ENCODE measurements around the gene NEMP1.

The NEMP1 gene

DNA sequence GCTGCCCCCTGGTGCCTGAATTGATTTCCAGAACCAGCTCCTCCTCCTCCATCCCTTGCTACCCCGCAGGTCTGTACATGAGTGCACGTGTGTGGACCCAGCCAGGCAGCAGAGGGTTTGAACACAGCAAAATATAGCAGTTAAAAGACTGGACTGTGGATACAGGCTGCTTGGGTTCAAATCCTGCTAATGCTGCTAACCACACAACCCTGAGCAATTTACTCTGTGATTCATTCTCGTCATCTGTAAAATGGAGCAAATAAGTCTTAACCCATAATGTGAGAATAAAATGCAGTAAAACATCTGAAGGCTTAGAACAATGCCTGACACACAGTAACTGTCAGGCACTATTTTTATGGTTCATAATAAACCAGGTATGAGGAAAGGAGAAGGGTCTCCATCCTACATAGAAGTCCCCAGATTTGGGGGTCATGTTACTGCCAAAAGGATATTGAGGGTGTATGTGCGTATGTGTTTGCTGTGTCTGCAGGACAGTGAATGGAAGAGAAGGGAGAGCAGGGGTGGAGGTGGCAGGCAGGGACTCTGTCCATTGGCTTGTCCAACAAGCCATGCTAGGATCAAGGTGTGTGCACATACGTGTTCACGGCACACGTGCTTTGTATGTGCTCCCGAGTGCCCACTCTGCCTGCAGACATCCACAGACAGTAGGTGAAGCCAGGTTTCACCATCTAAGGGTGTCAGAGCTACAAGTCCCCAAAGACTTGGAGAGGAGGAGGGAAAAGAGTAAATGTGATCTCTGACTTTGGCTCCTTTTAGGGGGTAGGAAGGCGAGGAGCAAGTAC, 34.1 kb upstream of the NEMP1 start:
- Mint-ChIP-seq H3K9me3 (no peaks in the 10 kb centered on the region), H3K27me3 (peaks cover 5% of the 10 kb centered on the region), H3K4me1 (ENCODE audit: low read depth) (peaks cover 61% of the 10 kb centered on the region), H3K36me3 (ENCODE audit: low read depth) (peaks cover 38% of the 10 kb centered on the region), H3K4me3 (peak overlapping the region; percentile 98), H3K27ac (peak overlapping the region; percentile 95)
- intact Hi-C loops (cut with micrococcal nuclease) = loop anchor here (1.0 to 5.0 kb wide), 3 partner anchors 19 to 105 kb away; partner anchors contain the start of gene ZBTB39

GRCh38 chr12:57111031-57111734, 32.6 kb upstream of the NEMP1 start, which contains the start of gene STAT6:
STAT6 (minus strand) TSS chr12:57111362; CDS start chr12:57108278, 3,084 bp downstream.
- Mint-ChIP-seq H3K36me3 (ENCODE audit: low read depth) (peaks cover 53% of the 10 kb centered on the region), H3K9me3 (no peaks in the 10 kb centered on the region), H3K27me3 (peaks cover 1% of the 10 kb centered on the region)

DNA sequence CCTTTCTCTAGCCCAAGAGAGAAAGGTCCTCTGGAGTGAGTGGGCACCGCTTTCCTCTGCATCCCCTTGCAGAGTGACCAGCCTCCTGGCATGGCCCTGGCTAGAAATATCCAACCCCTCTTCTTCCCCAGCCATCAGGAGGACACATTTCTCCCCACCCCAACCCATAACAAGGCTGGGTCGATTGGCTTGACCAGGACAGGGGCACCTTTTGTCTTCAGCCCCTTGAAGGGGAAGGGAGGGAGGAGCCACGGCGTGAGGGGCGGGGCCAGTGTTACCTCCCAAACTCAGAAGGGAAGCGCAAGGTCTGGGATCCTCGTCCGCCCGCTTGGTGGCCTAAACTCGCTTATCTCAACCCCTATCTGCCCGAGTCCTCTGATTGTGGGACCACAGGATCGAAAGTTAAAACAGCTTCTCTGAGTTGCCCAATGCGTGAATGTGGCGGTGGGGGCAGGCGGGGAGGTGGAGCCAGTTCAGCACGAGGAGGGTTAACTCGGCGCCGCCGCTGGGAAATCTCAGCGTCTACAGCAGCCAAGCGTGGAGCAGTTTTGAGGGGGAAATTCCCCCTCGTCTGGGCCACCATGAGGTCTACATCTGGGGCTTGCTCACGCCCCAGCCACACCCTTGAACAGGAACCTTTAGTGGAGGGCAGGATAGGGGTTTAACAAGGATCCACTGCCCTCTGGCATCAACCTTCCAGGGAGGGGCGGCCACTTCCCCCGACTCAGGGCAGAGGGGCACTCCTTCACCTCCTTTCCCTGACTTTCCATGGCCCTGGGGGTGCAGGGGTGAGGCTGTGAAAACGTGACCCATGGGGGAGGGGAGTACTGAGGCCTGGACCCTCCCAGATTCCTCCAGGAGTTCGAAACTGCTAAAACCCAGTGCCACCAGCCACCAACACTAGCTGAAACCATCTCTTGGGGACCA, 31.8 kb upstream of the NEMP1 start:
- Mint-ChIP-seq H3K9me3 (no peaks in the 10 kb centered on the region), H3K4me1 (ENCODE audit: low read depth) (peaks cover 69% of the 10 kb centered on the region), H3K36me3 (ENCODE audit: low read depth) (peaks cover 61% of the 10 kb centered on the region), H3K4me3 (peak overlapping the region; percentile 98), H3K27me3 (no peaks in the 10 kb centered on the region), H3K27ac (peak overlapping the region; percentile 95)
- intact Hi-C loops (cut with micrococcal nuclease) = loop anchor here (1.0 to 5.0 kb wide), 2 partner anchors 22 to 103 kb away; partner anchors contain the start of gene ZBTB39

More at GRCh38 chr12:57111031-57111734, 32.6 kb upstream of the NEMP1 start, which contains the start of gene STAT6:
- Mint-ChIP-seq H3K4me3 (peak within 1 kb of the TSS; percentile 98), H3K27ac (peak within 1 kb of the TSS; percentile 95), H3K4me1 (ENCODE audit: low read depth) (peaks cover 65% of the 10 kb centered on the region)
- intact Hi-C loops (cut with micrococcal nuclease) = loop anchor here (1.0 to 5.0 kb wide), 2 partner anchors 23 to 104 kb away; partner anchors contain the start of gene ZBTB39

GRCh38 chr12:57109207-57110103, 30.9 kb upstream of the NEMP1 start:
- intact Hi-C loops (cut with micrococcal nuclease) = loop anchor here (5.0 kb wide), 1 partner anchor 102 kb away; the partner anchor contains the start of gene ZBTB39

DNA sequence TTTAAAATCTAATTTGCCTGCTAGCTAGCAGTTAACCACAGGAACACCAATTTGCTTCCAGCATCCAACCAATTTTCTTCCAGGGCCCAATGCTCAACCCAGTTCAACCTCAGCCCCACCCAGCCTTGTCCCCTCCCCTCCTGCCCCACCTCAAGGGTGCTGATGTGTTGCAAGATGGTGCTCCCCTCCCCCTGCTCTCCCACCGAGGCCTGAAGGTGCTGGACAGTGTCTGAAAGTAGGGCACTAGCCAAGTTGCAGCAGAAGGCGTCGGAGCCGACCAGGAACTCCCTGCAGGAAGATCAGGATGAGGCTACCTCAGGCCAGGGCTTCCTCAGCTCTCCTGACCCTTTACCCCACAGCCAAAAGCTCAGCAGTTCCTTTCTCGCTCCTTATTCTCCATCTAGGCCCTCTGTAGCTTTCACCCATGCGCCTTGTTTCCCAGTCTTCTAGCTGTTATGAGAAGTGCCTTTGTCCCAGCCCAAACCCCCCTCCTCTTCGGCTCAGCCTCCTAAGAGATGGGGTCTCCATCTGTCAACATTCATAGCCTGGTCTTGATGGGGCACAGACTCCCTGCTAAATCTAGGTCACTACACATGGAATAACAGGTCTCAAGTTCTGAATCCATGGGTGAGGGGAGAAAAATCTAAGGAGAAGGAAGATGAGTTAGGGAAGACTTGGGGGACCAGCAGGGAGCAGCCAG, 29.0 kb upstream of the NEMP1 start:
- peaks cover 88% of the 10 kb centered on the region for H3K36me3 Mint-ChIP-seq (ENCODE audit: low read depth)
- intact Hi-C loops (cut with micrococcal nuclease) = no loop called here
- peaks cover 82% of the 10 kb centered on the region for H3K4me1 Mint-ChIP-seq (ENCODE audit: low read depth)
- no peaks in the 10 kb centered on the region for H3K27me3 Mint-ChIP-seq
- no peaks in the 10 kb centered on the region for H3K9me3 Mint-ChIP-seq
- no peak overlapping the region for H3K4me3 Mint-ChIP-seq
- peak overlapping the region; percentile 8 for H3K27ac Mint-ChIP-seq

More at GRCh38 chr12:57109207-57110103, 30.9 kb upstream of the NEMP1 start:
- H3K27ac Mint-ChIP-seq = peak overlapping the region; percentile 95
- H3K36me3 Mint-ChIP-seq (ENCODE audit: low read depth) = peaks cover 70% of the 10 kb centered on the region
- no peaks in the 10 kb centered on the region for H3K9me3 Mint-ChIP-seq
- peaks cover 78% of the 10 kb centered on the region for H3K4me1 Mint-ChIP-seq (ENCODE audit: low read depth)
- no peaks in the 10 kb centered on the region for H3K27me3 Mint-ChIP-seq
- peak overlapping the region; percentile 98 for H3K4me3 Mint-ChIP-seq

DNA sequence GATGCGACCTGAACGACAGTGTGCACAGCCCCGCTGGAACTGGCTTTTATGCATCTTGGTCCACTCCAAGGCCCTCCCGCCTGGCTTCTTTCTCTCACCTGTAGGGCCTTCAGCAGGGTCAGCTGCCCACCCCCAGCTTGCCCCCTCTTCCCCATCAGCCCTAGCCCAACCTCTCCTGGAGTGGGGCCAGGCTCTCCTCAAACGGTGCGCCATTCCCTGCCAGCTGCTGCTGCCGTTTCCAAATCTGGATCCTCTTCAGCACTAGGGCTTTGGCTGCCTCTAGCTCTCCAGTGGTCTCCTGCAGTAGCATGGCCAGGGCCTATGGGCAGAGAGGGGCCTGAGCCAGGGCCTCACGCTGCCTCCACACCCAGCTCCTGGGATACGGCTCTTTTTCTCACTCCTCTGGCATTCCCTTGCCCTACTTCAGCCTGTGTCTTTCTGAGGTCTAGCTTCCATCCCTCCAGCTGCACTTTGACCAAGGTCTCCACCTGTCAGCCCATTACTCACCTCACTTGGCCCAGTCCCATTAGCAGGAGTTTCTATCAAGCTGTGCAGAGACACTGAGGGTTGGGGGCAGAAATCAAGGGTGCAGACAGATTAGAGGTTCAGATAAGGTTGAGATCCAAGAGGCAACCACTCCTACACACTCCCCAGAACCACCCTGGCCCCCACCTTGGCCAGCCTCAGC, 27.6 kb upstream of the NEMP1 start:
- H3K4me1 Mint-ChIP-seq (ENCODE audit: low read depth) = peaks cover 81% of the 10 kb centered on the region
- no peaks in the 10 kb centered on the region for H3K27me3 Mint-ChIP-seq
- H3K9me3 Mint-ChIP-seq = no peaks in the 10 kb centered on the region
- H3K4me3 Mint-ChIP-seq = no peak overlapping the region
- intact Hi-C loops (cut with micrococcal nuclease) = no loop called here
- H3K36me3 Mint-ChIP-seq (ENCODE audit: low read depth) = peaks cover 99% of the 10 kb centered on the region
- peak overlapping the region; percentile 55 for H3K27ac Mint-ChIP-seq

- no peaks in the 10 kb centered on the region for H3K27me3 Mint-ChIP-seq
- H3K4me1 Mint-ChIP-seq (ENCODE audit: low read depth) = peaks cover 91% of the 10 kb centered on the region
- peak overlapping the region; percentile 77 for H3K27ac Mint-ChIP-seq
- no peak overlapping the region for H3K4me3 Mint-ChIP-seq
- H3K36me3 Mint-ChIP-seq (ENCODE audit: low read depth) = peaks cover 99% of the 10 kb centered on the region
- H3K9me3 Mint-ChIP-seq = no peaks in the 10 kb centered on the region
- intact Hi-C loops (cut with micrococcal nuclease) = no loop called here
Measured at GRCh38 chr12:57105011-57105753, 26.6 kb upstream of the NEMP1 start.

- intact Hi-C loops (cut with micrococcal nuclease) = no loop called here
- Mint-ChIP-seq H3K27me3 (no peaks in the 10 kb centered on the region), H3K4me1 (ENCODE audit: low read depth) (peaks cover 91% of the 10 kb centered on the region), H3K27ac (peak overlapping the region; percentile 77), H3K36me3 (ENCODE audit: low read depth) (peaks cover 99% of the 10 kb centered on the region), H3K9me3 (no peaks in the 10 kb centered on the region), H3K4me3 (peak overlapping the region; percentile 63)
Measured at GRCh38 chr12:57104292-57104910, 25.8 kb upstream of the NEMP1 start.

- Mint-ChIP-seq H3K36me3 (ENCODE audit: low read depth) (peaks cover 99% of the 10 kb centered on the region), H3K4me3 (peak overlapping the region; percentile 63), H3K27me3 (no peaks in the 10 kb centered on the region), H3K27ac (peak overlapping the region; percentile 77), H3K9me3 (no peaks in the 10 kb centered on the region), H3K4me1 (ENCODE audit: low read depth) (peaks cover 92% of the 10 kb centered on the region)
- intact Hi-C loops (cut with micrococcal nuclease) = no loop called here
Measured at GRCh38 chr12:57103856-57104255, 25.3 kb upstream of the NEMP1 start.

GRCh38 chr12:57101892-57102695, 23.5 kb upstream of the NEMP1 start:
- H3K27me3 Mint-ChIP-seq = no peaks in the 10 kb centered on the region
- H3K9me3 Mint-ChIP-seq = no peaks in the 10 kb centered on the region
- H3K4me1 Mint-ChIP-seq (ENCODE audit: low read depth) = peaks cover 84% of the 10 kb centered on the region
- H3K36me3 Mint-ChIP-seq (ENCODE audit: low read depth) = peaks cover 99% of the 10 kb centered on the region
- no peak overlapping the region for H3K4me3 Mint-ChIP-seq
- intact Hi-C loops (cut with micrococcal nuclease) = no loop called here
- peak overlapping the region; percentile 60 for H3K27ac Mint-ChIP-seq
